Retinal pigment epithelial cell (primary cell): ENCODE measurements around the gene NELL2.

Source experiments
- DNase-seq: peaks from one replicate; pipeline ENCODE4 v3.0.0-alpha.2; 2010; ENCODE audit warnings: low read depth
- H3K4me3 ChIP-seq: 2 replicates; pipeline ENCODE4 v1.5.1; 2011; ENCODE audit warnings: mild to moderate bottlenecking, low read length, control low read depth, moderate library complexity
- CTCF ChIP-seq: conservative IDR thresholded peaks from 2 replicates; pipeline ENCODE4 v1.5.1; 2011; ENCODE audit warnings: low read depth, low read length, control low read depth, inconsistent platforms

The NELL2 gene

GRCh38 chr12:44502681-44503080 lies 373.4 kb downstream of the NELL2 start:
- TF ChIP-seq CTCF: no peak
- no peak overlapping the region for H3K4me3 ChIP-seq
- DNase-seq: no peak

GRCh38 chr12:44500423-44500822 lies 375.7 kb downstream of the NELL2 start:
- H3K4me3 ChIP-seq: no peak overlapping the region
- no peak for TF ChIP-seq CTCF
- DNase-seq: no peak

GRCh38 chr12:44497044-44497443 lies 379.1 kb downstream of the NELL2 start:
- no peak overlapping the region for H3K4me3 ChIP-seq
- peak; percentile 33 for TF ChIP-seq CTCF
- DNase-seq: no peak

GRCh38 chr12:44490181-44490580 lies 385.9 kb downstream of the NELL2 start:
- no peak for TF ChIP-seq CTCF
- no peak for DNase-seq
- no peak overlapping the region for H3K4me3 ChIP-seq

GRCh38 chr12:44488180-44488579 lies 387.9 kb downstream of the NELL2 start:
- DNase-seq: no peak
- no peak for TF ChIP-seq CTCF
- no peak overlapping the region for H3K4me3 ChIP-seq

GRCh38 chr12:44484862-44485261 lies 391.3 kb downstream of the NELL2 start:
- TF ChIP-seq CTCF: no peak
- no peak for DNase-seq
- H3K4me3 ChIP-seq: no peak overlapping the region

- no peak overlapping the region for H3K4me3 ChIP-seq
- DNase-seq: no peak
- no peak for TF ChIP-seq CTCF
These were observed 398.7 kb downstream of the NELL2 start for GRCh38 chr12:44477331-44477980.
